HepG2 (cell line): Measurements from ENCODE around the gene QRICH2. TPM values are rescaled to one million over a fixed set of nuclear protein-coding genes. Genes with fewer than 3 reads are reported as not detected.

Source experiments
- ARNTL ChIP-seq: sonication (generic); formaldehyde crosslinking; IDR thresholded peaks from 2 replicates; pipeline ENCODE4 v1.4.0; 2020; ENCODE audit warnings: mild to moderate bottlenecking, missing genetic modification reagents
- FOXO1 ChIP-seq: sonication (generic); formaldehyde crosslinking; IDR thresholded peaks from 2 replicates; pipeline ENCODE4 v1.4.0; 2020; ENCODE audit warnings: missing genetic modification reagents
- HOXA3 ChIP-seq: sonication (generic); formaldehyde crosslinking; IDR thresholded peaks from 2 replicates; pipeline ENCODE4 v1.5.0; 2020; ENCODE audit warnings: missing genetic modification reagents
- PITX1 ChIP-seq: sonication (generic); formaldehyde crosslinking; IDR thresholded peaks from 2 replicates; pipeline ENCODE4 v1.5.1; 2020; ENCODE audit warnings: mild to moderate bottlenecking, missing genetic modification reagents
- SMAD3 ChIP-seq: sonication (generic); formaldehyde crosslinking; IDR thresholded peaks from 2 replicates; pipeline ENCODE4 v1.4.0; 2020; ENCODE audit warnings: missing genetic modification reagents
- ZBED4 ChIP-seq: sonication (generic); formaldehyde crosslinking; IDR thresholded peaks from 2 replicates; pipeline ENCODE4 v1.4.0; 2020; ENCODE audit warnings: missing genetic modification reagents, borderline replicate concordance
- ZBTB43 ChIP-seq: sonication (generic); formaldehyde crosslinking; conservative IDR thresholded peaks from 2 replicates; pipeline ENCODE4 v1.4.0; 2020; ENCODE audit warnings: missing genetic modification reagents
- ZC3H13 ChIP-seq: sonication (generic); formaldehyde crosslinking; IDR thresholded peaks from 2 replicates; pipeline ENCODE4 v1.8.1; 2023; ENCODE audit warnings: mild to moderate bottlenecking, missing genetic modification reagents, moderate library complexity
- ZNF609 ChIP-seq: sonication (generic); formaldehyde crosslinking; IDR thresholded peaks from 2 replicates; pipeline ENCODE4 v1.4.0; 2020; ENCODE audit warnings: mild to moderate bottlenecking, missing genetic modification reagents, borderline replicate concordance
- ZSCAN21 ChIP-seq: sonication (generic); formaldehyde crosslinking; IDR thresholded peaks from 2 replicates; pipeline ENCODE4 v1.8.0; 2022; ENCODE audit warnings: mild to moderate bottlenecking, missing genetic modification reagents, moderate library complexity, borderline replicate concordance
- polyA plus RNA-seq, 8 experiments: library from polyadenylated mRNA; depleted of rRNA in 3 of 8; stranded (reverse) in 7 of 8; unstranded in 1 of 8; fragments of >200 nt; fragmentation: Illumina TruSeq in 4 of 8; extraction: Trizol in 4 of 8; gene quantifications; 2 replicates each; pipeline versions ENCODE4 v1.2.1 to v1.2.3, GENCODE V29; 2011 to 2016; ENCODE audit warnings: low read depth in 4 of 8, missing spikeins in 1 of 8, mixed read lengths in 1 of 8; ENCODE audit not compliant: insufficient read depth in 1 of 8
- total RNA-seq, 5 experiments: library from RNA; depleted of rRNA; stranded (reverse); fragments of >200 nt; fragmentation: Illumina TruSeq; extraction: Trizol; gene quantifications; 2 replicates each; pipeline ENCODE4 v1.2.3, GENCODE V29; 2016; ENCODE audit warnings: low read depth in 1 of 5
- TF ChIP-seq, protein P1 (sequence below): sonication (generic); formaldehyde crosslinking; IDR thresholded peaks from 2 replicates; pipeline ENCODE4 v1.4.0; 2020; ENCODE audit warnings: missing genetic modification reagents
- TF ChIP-seq, protein P2 (sequence below): IDR thresholded peaks from 2 replicates; pipeline ENCODE4 v1.4.0; 2020; ENCODE audit warnings: mild to moderate bottlenecking, missing genetic modification reagents

Gene QRICH2
- total and polyA plus RNA-seq, 2 of the 13 experiments (the other 11 are each of a cell fraction or from before 2014, with no cell fraction given) = 3.7 to 5.7 TPM

- TF ChIP-seq FOXO1 (CRISPR knock-in tag) = peak; percentile 36; the same call in 1 of the 2 replicates
- TF ChIP-seq HOXA3 (CRISPR knock-in tag) = peak; percentile 79; the same call in 1 of the 2 replicates
- TF ChIP-seq ZNF609 (CRISPR knock-in tag) = no peak
- TF ChIP-seq, protein P1, sequence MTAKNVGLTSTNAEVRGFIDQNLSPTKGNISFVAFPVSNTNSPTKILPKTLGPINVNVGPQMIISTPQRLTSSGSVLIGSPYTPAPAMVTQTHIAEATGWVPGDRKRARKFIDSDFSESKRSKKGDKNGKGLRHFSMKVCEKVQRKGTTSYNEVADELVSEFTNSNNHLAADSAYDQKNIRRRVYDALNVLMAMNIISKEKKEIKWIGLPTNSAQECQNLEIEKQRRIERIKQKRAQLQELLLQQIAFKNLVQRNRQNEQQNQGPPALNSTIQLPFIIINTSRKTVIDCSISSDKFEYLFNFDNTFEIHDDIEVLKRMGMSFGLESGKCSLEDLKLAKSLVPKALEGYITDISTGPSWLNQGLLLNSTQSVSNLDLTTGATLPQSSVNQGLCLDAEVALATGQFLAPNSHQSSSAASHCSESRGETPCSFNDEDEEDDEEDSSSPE = peak; percentile 93
- TF ChIP-seq ZBTB43 (CRISPR knock-in tag) = peak; percentile 68
- TF ChIP-seq SMAD3 = peak; percentile 44; the same call in 1 of the 2 replicates
- TF ChIP-seq ARNTL = no peak
- peak; percentile 86 for TF ChIP-seq ZSCAN21 (CRISPR knock-in tag)
- peak; percentile 77; the same call in 1 of the 2 replicates for TF ChIP-seq ZBED4 (CRISPR knock-in tag)
- peak; percentile 75 for TF ChIP-seq ZC3H13 (CRISPR knock-in tag)
- TF ChIP-seq, protein P2, sequence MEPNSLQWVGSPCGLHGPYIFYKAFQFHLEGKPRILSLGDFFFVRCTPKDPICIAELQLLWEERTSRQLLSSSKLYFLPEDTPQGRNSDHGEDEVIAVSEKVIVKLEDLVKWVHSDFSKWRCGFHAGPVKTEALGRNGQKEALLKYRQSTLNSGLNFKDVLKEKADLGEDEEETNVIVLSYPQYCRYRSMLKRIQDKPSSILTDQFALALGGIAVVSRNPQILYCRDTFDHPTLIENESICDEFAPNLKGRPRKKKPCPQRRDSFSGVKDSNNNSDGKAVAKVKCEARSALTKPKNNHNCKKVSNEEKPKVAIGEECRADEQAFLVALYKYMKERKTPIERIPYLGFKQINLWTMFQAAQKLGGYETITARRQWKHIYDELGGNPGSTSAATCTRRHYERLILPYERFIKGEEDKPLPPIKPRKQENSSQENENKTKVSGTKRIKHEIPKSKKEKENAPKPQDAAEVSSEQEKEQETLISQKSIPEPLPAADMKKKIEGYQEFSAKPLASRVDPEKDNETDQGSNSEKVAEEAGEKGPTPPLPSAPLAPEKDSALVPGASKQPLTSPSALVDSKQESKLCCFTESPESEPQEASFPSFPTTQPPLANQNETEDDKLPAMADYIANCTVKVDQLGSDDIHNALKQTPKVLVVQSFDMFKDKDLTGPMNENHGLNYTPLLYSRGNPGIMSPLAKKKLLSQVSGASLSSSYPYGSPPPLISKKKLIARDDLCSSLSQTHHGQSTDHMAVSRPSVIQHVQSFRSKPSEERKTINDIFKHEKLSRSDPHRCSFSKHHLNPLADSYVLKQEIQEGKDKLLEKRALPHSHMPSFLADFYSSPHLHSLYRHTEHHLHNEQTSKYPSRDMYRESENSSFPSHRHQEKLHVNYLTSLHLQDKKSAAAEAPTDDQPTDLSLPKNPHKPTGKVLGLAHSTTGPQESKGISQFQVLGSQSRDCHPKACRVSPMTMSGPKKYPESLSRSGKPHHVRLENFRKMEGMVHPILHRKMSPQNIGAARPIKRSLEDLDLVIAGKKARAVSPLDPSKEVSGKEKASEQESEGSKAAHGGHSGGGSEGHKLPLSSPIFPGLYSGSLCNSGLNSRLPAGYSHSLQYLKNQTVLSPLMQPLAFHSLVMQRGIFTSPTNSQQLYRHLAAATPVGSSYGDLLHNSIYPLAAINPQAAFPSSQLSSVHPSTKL (CRISPR knock-in tag) = peak; percentile 45
- peak; percentile 76 for TF ChIP-seq PITX1 (CRISPR knock-in tag)
Measured at GRCh38 chr17:76264755-76265623, 43.1 kb downstream of the QRICH2 start, which contains the start of gene UBALD2 (continued).
